HG02885 (cell line): ENCODE measurements around the gene RUSC2.
"Not testable (repeated sequence)": the region's sequence is repeated elsewhere in the genome, so short reads cannot be mapped to it uniquely, and the experiment has no call there.

Source experiments
- ATAC-seq: cut with Tn5 transposase; IDR thresholded peaks from one replicate; pipeline ENCODE4 v1.9.1; 2021; ENCODE audit warnings: mild to moderate bottlenecking; ENCODE audit not compliant: unreplicated experiment, poor library complexity

RUSC2 gene, protein sequence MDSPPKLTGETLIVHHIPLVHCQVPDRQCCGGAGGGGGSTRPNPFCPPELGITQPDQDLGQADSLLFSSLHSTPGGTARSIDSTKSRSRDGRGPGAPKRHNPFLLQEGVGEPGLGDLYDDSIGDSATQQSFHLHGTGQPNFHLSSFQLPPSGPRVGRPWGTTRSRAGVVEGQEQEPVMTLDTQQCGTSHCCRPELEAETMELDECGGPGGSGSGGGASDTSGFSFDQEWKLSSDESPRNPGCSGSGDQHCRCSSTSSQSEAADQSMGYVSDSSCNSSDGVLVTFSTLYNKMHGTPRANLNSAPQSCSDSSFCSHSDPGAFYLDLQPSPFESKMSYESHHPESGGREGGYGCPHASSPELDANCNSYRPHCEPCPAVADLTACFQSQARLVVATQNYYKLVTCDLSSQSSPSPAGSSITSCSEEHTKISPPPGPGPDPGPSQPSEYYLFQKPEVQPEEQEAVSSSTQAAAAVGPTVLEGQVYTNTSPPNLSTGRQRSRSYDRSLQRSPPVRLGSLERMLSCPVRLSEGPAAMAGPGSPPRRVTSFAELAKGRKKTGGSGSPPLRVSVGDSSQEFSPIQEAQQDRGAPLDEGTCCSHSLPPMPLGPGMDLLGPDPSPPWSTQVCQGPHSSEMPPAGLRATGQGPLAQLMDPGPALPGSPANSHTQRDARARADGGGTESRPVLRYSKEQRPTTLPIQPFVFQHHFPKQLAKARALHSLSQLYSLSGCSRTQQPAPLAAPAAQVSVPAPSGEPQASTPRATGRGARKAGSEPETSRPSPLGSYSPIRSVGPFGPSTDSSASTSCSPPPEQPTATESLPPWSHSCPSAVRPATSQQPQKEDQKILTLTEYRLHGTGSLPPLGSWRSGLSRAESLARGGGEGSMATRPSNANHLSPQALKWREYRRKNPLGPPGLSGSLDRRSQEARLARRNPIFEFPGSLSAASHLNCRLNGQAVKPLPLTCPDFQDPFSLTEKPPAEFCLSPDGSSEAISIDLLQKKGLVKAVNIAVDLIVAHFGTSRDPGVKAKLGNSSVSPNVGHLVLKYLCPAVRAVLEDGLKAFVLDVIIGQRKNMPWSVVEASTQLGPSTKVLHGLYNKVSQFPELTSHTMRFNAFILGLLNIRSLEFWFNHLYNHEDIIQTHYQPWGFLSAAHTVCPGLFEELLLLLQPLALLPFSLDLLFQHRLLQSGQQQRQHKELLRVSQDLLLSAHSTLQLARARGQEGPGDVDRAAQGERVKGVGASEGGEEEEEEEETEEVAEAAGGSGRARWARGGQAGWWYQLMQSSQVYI (N-terminal part only)

GRCh38 chr9:35489313-35490154 is at the start of gene RUSC2:
TSS of gene RUSC2 (plus strand) at chr9:35490111. CDS start at chr9:35546522, 56,411 bp downstream.
- ATAC-seq, result peak; percentile 70

DNA sequence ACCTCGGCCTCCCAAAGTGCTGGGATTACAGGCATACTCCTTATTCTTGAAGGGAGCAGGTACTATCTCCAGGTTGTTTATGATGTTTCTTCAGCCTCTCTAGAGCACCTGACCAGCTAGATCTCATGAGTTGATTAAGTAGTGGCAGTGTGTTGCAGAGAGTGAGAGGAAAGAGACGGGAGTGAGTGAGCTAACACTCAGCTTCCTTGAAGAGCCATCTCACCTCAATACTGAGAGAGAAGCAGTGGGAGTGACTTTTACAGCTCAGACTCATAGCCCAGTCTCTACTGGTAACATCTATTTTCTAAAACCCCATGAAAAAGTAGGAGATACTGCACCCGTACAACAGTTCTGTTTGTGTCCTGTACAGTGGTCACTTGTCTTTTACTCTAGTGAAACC is 43.9 kb upstream of the RUSC2 start:
- no peak for ATAC-seq

GRCh38 chr9:35448496-35448895 is 41.4 kb upstream of the RUSC2 start:
- ATAC-seq, result no peak

DNA sequence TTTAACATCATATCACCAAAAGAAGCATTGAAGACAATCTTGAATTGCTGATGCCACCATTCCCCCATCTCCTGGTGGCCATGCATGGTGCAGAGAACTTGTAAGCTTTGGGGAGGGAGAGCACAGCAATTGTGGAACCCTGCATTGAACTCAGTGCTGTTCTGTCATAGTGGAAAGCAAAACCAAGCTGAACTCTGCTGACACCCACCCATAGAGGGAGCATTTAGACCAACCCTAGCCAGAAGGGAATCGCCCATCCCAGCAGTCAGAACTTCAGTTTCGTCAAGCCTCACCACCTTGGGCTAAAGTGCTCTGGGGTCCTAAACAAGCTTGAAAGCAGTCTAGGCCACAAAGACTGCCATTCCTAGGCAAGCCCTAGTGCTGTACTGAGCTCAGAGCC is 37.4 kb upstream of the RUSC2 start:
- no peak for ATAC-seq

DNA sequence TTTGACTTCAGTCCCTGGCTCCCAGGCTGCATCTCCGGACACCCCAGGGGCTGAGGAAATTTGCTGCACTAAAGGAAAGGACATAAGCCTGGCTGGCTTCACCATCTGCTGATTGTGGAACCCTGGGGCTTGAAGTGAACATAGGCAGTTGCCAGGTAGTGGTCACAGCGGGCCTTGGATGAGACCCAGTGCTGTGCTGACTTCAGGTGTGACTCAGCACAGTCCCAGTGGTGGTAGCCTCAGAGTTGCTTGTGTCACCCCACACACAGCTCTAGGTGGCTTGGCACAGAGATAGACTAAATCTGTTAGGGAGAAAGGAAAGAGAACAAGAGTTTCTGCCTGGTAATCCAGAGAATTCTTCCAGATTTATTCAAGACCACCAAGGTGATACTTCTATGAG is 36.1 kb upstream of the RUSC2 start:
- no peak for ATAC-seq

DNA sequence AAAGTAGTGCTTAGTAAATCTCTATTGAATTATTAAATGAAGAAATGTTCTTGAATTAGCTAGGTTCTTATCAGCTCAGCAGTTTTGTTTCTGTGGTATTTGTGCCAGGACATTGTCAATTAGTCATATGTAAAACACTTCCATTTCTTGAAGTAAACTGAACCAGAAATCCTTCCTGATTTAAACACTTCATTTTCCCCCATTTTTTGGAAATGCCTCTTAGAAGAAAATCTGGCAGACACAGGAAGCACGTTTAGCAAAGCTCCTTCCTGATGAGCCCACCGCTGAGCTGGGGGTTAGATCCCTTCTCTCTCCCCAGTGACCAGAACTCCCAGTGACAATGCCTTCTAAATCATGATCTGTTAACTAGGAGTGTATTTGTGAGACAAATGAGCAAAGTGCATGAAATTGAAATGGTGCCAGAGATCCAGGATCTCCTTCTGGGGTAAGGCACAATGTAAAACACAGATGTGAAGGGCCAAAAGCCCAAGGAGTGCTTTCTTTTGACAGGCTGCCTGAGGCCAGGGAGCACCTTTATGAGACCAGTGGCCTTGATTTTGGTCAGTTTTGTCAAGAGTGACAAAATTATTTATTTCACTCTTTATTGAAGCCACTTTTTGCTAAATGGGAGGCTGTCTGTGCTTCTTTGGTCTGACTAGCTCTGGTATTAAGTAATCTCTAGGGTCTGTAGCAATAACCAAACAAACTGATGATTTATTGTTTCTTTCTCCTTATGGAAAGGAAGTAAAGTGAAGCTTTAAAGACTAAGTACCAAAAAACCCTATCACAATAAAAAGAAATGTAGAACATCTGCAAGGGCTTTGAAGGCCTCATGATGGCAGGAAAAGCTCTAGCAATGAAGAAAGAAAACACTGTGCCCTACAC is 25.5 kb upstream of the RUSC2 start:
- ATAC-seq, result no peak

DNA sequence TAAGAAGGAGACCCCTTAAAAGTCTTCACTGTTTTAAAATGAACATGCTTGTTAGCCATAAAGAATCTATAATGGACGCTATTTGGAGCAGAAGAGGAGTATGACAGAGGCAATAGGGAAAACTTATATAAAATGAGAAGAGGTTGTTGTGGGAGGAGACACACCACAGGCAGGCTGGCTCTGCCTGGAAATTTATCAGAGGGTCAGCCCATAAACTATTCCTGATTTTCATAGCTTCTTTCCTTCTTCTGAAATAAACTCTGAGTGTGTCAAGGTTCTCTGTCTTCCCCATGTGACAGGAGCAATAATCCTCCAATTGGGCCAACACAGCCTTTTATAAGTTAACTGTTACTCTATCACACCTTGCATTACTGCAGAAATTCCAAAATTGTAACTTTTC is 19.6 kb upstream of the RUSC2 start:
- ATAC-seq, result no peak

GRCh38 chr9:35470894-35471293 is 19.0 kb upstream of the RUSC2 start:
- no peak for ATAC-seq

DNA sequence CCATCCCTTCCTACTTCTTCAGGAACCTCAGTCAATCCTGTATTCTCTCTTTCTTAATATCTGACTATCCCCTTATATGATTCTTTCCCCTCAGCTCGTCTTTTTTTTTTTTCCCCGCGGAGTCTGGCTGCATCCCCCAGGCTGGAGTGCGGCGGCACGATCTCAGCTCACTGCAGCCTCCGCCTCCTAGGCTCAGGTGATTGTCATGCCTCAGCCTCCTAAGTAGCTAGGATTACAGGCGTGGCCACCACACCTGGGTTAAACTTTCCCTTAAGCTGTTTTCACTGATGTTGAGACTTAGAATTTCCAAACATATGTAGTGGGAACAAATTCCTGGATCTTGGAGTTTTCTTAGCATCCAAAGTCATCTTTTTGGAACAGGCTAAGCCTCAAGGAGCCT is 13.3 kb upstream of the RUSC2 start:
- ATAC-seq, result no peak

GRCh38 chr9:35477211-35477855 is 12.6 kb upstream of the RUSC2 start:
- ATAC-seq, result not testable (repeated sequence)

DNA sequence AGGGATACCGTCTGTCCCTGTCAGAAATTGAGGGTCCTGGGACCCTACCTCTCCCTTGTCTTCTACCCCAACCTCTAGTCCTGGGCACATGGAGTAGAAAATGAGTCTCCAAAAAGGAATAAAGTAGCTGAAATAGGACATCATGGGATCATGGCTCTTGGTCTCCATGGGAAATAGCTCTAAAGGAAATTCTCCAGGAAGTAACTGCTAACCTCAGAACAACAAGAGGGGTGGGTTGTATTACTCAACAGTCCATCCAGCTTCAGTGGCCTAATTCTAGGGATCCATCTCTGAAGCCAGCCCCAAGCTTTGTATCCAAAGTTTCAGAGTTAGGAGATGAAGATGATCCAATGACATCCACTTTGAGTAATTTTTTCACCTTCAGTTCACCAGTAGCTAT is 11.0 kb upstream of the RUSC2 start:
- ATAC-seq, result no peak

GRCh38 chr9:35481347-35481975 is 8.4 kb upstream of the RUSC2 start:
- ATAC-seq, result no peak

GRCh38 chr9:35482071-35482470 is 7.8 kb upstream of the RUSC2 start:
- no peak for ATAC-seq

DNA sequence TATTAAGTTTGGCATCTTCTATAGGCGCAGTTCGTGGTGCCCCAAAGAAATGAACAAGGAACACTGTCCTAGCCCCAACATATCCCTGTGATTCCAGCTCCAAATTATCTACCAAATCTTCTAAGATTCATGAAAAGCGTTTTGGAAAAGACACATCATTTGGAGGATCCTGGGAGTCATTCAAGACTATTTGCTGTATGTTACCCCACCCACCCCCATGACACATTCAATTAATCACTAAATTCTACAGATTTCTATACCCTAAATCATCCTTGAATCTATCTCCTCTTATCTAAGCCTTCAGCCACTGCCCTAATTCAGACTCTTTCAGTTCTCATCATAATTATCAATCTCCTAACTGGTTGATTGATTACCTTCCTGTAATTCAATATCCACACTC is 5.5 kb upstream of the RUSC2 start:
- ATAC-seq, result no peak

DNA sequence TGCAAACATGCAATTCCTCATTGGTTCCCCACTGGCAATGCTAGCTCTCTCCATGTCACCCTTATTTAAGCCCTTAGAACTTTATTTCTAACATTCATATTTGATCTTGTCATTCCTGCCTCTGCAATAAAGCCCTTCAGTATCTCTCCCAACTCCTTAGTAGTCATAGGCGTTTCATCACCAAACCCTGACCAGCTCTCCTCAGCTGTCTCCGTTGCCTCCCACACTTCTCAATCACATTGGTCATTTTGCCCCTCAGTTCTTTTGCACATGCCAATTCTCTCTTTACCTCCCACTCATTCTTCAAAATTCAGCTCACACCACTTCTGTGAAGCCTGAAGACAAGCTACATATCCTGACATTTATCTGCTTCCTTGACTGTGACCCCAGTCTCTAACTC is 2.8 kb upstream of the RUSC2 start:
- ATAC-seq, result no peak

- ATAC-seq, result no peak
Observed at GRCh38 chr9:35488021-35488420, 1.9 kb upstream of the RUSC2 start.

- no peak for ATAC-seq
Observed at GRCh38 chr9:35488566-35489312, 1.2 kb upstream of the RUSC2 start.
